Mesenchymal stem cell (in vitro differentiated cells and primary cell): Measurements from ENCODE around the gene SEMA4A.

Source experiments
- DNase-seq: peaks from one replicate; pipeline ENCODE4 v3.0.0-alpha.2; 2013
- H2AFZ ChIP-seq: one replicate; pipeline ENCODE4 v1.6.1; 2013; ENCODE audit warnings: low read depth, mild to moderate bottlenecking, control low read depth, inconsistent platforms, low read length, moderate library complexity
- H2AK5ac ChIP-seq: 2 replicates; pipeline ENCODE4 v1.6.1; 2013; ENCODE audit warnings: low read length, moderate library complexity, mild to moderate bottlenecking, inconsistent platforms; ENCODE audit not compliant: severe bottlenecking
- H2BK120ac ChIP-seq: one replicate; pipeline ENCODE4 v1.6.1; 2013; ENCODE audit warnings: low read depth, mild to moderate bottlenecking, inconsistent platforms, low read length, moderate library complexity
- H2BK12ac ChIP-seq, 2 experiments: one replicate each; pipeline ENCODE4 v1.6.1; 2013; ENCODE audit warnings: inconsistent platforms in 2 of 2, low read length in 2 of 2, mild to moderate bottlenecking in 2 of 2, moderate library complexity in 2 of 2, control low read depth in 1 of 2
- H2BK15ac ChIP-seq: one replicate; pipeline ENCODE4 v1.6.1; 2013; ENCODE audit warnings: mild to moderate bottlenecking, low read depth, inconsistent platforms; ENCODE audit not compliant: poor library complexity, severe bottlenecking
- H2BK5ac ChIP-seq: 2 replicates; pipeline ENCODE4 v1.6.1; 2013; ENCODE audit warnings: low read depth, mild to moderate bottlenecking, low read length, control low read depth, inconsistent platforms; ENCODE audit not compliant: poor library complexity, severe bottlenecking
- H3K14ac ChIP-seq, 2 experiments: one replicate each; pipeline ENCODE4 v1.6.1; 2013; ENCODE audit warnings: inconsistent platforms in 2 of 2, low read length in 2 of 2, control low read depth in 1 of 2, mild to moderate bottlenecking in 1 of 2, moderate library complexity in 1 of 2
- H3K18ac ChIP-seq, 2 experiments: one replicate each; pipeline ENCODE4 v1.6.1; 2013; ENCODE audit warnings: inconsistent platforms in 2 of 2, low read length in 2 of 2, control low read depth in 1 of 2, low read depth in 1 of 2, mild to moderate bottlenecking in 1 of 2
- H3K23ac ChIP-seq, 2 experiments: one replicate each; pipeline ENCODE4 v1.6.1; 2013; ENCODE audit warnings: inconsistent platforms in 2 of 2, low read length in 2 of 2, mild to moderate bottlenecking in 2 of 2, moderate library complexity in 2 of 2, control low read depth in 1 of 2
- H3K27ac ChIP-seq: 2 replicates; pipeline ENCODE4 v1.5.1; 2013; ENCODE audit warnings: mild to moderate bottlenecking, moderate library complexity, low read length, control low read depth, inconsistent platforms; ENCODE audit not compliant: poor library complexity, severe bottlenecking
- H3K27me3 ChIP-seq, 2 experiments: 2 replicates each; pipeline versions ENCODE4 v1.6.1 to v1.7.0; 2013; ENCODE audit warnings: low read length in 2 of 2, mild to moderate bottlenecking in 2 of 2, moderate library complexity in 2 of 2, control low read depth in 1 of 2, inconsistent platforms in 1 of 2; ENCODE audit not compliant: control insufficient read depth in 1 of 2, insufficient read depth in 1 of 2
- H3K36me3 ChIP-seq, 2 experiments: 2 replicates each; pipeline versions ENCODE4 v1.6.1 to v1.7.0; 2013; ENCODE audit warnings: low read length in 2 of 2, control low read depth in 1 of 2, inconsistent platforms in 1 of 2, low read depth in 1 of 2, mild to moderate bottlenecking in 1 of 2; ENCODE audit not compliant: insufficient read depth in 2 of 2, control insufficient read depth in 1 of 2
- H3K4ac ChIP-seq, 2 experiments: one replicate each; pipeline ENCODE4 v1.6.1; 2013; ENCODE audit warnings: inconsistent platforms in 2 of 2, low read length in 2 of 2, mild to moderate bottlenecking in 2 of 2, moderate library complexity in 2 of 2, control low read depth in 1 of 2, low read depth in 1 of 2
- H3K4me1 ChIP-seq: 2 replicates; pipeline ENCODE4 v1.6.1; 2013; ENCODE audit warnings: low read depth, low read length, control low read depth; ENCODE audit not compliant: control insufficient read depth, insufficient read depth
- H3K4me2 ChIP-seq: 2 replicates; pipeline ENCODE4 v1.6.1; 2013; ENCODE audit warnings: low read length, mild to moderate bottlenecking, inconsistent platforms; ENCODE audit not compliant: poor library complexity, severe bottlenecking
- H3K4me3 ChIP-seq, 2 experiments: 2 replicates each; pipeline versions ENCODE4 v1.5.1 to v1.7.0; 2013; ENCODE audit warnings: low read length in 2 of 2, mild to moderate bottlenecking in 2 of 2, control low read depth in 1 of 2, low read depth in 1 of 2; ENCODE audit not compliant: insufficient read depth in 1 of 2
- H3K79me1 ChIP-seq: replicated peaks from 2 replicates; pipeline ENCODE4 v1.6.1; 2013; ENCODE audit warnings: mild to moderate bottlenecking, control low read depth, low read length, inconsistent platforms; ENCODE audit not compliant: poor library complexity, severe bottlenecking
- H3K9ac ChIP-seq: 2 replicates; pipeline ENCODE4 v1.7.0; 2013; ENCODE audit warnings: mild to moderate bottlenecking, low read length, moderate library complexity
- H3K9me3 ChIP-seq: 2 replicates; pipeline ENCODE4 v1.7.0; 2013; ENCODE audit warnings: mild to moderate bottlenecking, low read length; ENCODE audit not compliant: control insufficient read depth
- H4K8ac ChIP-seq: one replicate; pipeline ENCODE4 v1.6.1; 2013; ENCODE audit warnings: inconsistent platforms, mild to moderate bottlenecking, low read length, moderate library complexity
- H4K91ac ChIP-seq: one replicate; pipeline ENCODE4 v1.6.1; 2013; ENCODE audit warnings: mild to moderate bottlenecking, low read length, inconsistent platforms
- WGBS: methylation state at CpG from one replicate; pipeline ENCODE4 v1.1.7; 2013; ENCODE audit warnings: mixed read lengths; 5-methylcytosine and 5-hydroxymethylcytosine counted together

SEMA4A gene

GRCh38 chr1:156167536-156167935 lies 14.2 kb downstream of the SEMA4A start:
- 84% methylated on average over 4 of the region's 5 CpGs for WGBS
- Histone ChIP-seq H3K27me3 (no peaks in the 10 kb centered on the region), H3K4me1 (peaks cover 3% of the 10 kb centered on the region), H3K4me2 (no peak overlapping the region), H2BK5ac (no peak overlapping the region), H3K18ac (no peak overlapping the region), H2BK15ac (no peak overlapping the region), H4K91ac (no peak overlapping the region), H3K9ac (no peak overlapping the region), H3K4me3 (no peak overlapping the region), H3K9me3 (no peaks in the 10 kb centered on the region), H2BK120ac (no peak overlapping the region), H3K14ac (no peak overlapping the region), H3K27ac (no peak overlapping the region), H2AK5ac (no peak overlapping the region), H3K79me1 (no peaks in the 10 kb centered on the region), H3K4ac (no peak overlapping the region), H2AFZ (no peak overlapping the region), H2BK12ac (no peak overlapping the region), H3K36me3 (no peaks in the 10 kb centered on the region), H3K23ac (no peak overlapping the region), H4K8ac (no peak overlapping the region)
- DNase-seq, result no peak

GRCh38 chr1:156172696-156173470 lies 19.5 kb downstream of the SEMA4A start:
- H3K23ac ChIP-seq, result no peak overlapping the region
- no peak overlapping the region for H3K27ac ChIP-seq
- H2BK15ac ChIP-seq, result no peak overlapping the region
- no peak for DNase-seq
- no peaks in the 10 kb centered on the region for H3K79me1 ChIP-seq
- no peak overlapping the region for H2BK120ac ChIP-seq
- H3K36me3 ChIP-seq, result no peaks in the 10 kb centered on the region
- H3K9me3 ChIP-seq, result no peaks in the 10 kb centered on the region
- H3K4me2 ChIP-seq, result no peak overlapping the region
- H2AFZ ChIP-seq, result no peak overlapping the region
- no peak overlapping the region for H2BK5ac ChIP-seq
- no peak overlapping the region for H2AK5ac ChIP-seq
- no peak overlapping the region for H3K18ac ChIP-seq
- no peak overlapping the region for H3K9ac ChIP-seq
- H3K14ac ChIP-seq, result no peak overlapping the region
- peaks cover 0 to 17% of the 10 kb centered on the region in 2 experiments for H3K27me3 ChIP-seq
- peaks cover 9% of the 10 kb centered on the region for H3K4me1 ChIP-seq
- no peak overlapping the region for H3K4me3 ChIP-seq
- WGBS, result 80% methylated on average over 8 of the region's 9 CpGs
- no peak overlapping the region for H4K8ac ChIP-seq
- no peak overlapping the region for H4K91ac ChIP-seq
- H3K4ac ChIP-seq, result no peak overlapping the region
- no peak overlapping the region for H2BK12ac ChIP-seq

- Histone ChIP-seq H3K36me3 (no peaks in the 10 kb centered on the region), H3K9me3 (no peaks in the 10 kb centered on the region), H3K18ac (no peak overlapping the region), H4K91ac (no peak overlapping the region), H4K8ac (no peak overlapping the region), H3K79me1 (no peaks in the 10 kb centered on the region), H3K4me3 (no peak overlapping the region), H3K9ac (no peak overlapping the region), H2BK5ac (no peak overlapping the region), H2AK5ac (no peak overlapping the region), H2AFZ (no peak overlapping the region), H3K14ac (no peak overlapping the region), H3K4me1 (peaks cover 17% of the 10 kb centered on the region), H3K27me3 (peaks cover 0 to 17% of the 10 kb centered on the region in 2 experiments), H3K23ac (no peak overlapping the region), H2BK12ac (no peak overlapping the region), H2BK120ac (no peak overlapping the region), H3K4ac (no peak overlapping the region), H2BK15ac (peak overlapping the region; percentile 13), H3K27ac (no peak overlapping the region), H3K4me2 (no peak overlapping the region)
- DNase-seq, result no peak
- WGBS, result 89% methylated on average over 12 of the region's 12 CpGs
These were observed 23.3 kb downstream of the SEMA4A start for GRCh38 chr1:156176610-156177210.

- peak overlapping the region; percentile 93 for H2AK5ac ChIP-seq
- no peaks in the 10 kb centered on the region for H3K36me3 ChIP-seq
- no peak overlapping the region for H3K14ac ChIP-seq
- no peaks in the 10 kb centered on the region for H3K9me3 ChIP-seq
- H3K4me1 ChIP-seq, result peaks cover 17% of the 10 kb centered on the region
- no peak overlapping the region for H2BK5ac ChIP-seq
- no peak overlapping the region for H4K91ac ChIP-seq
- peaks cover 0 to 17% of the 10 kb centered on the region in 2 experiments for H3K27me3 ChIP-seq
- H3K4me2 ChIP-seq, result no peak overlapping the region
- no peak for DNase-seq
- no peaks in the 10 kb centered on the region for H3K79me1 ChIP-seq
- H3K9ac ChIP-seq, result no peak overlapping the region
- no peak overlapping the region for H2BK120ac ChIP-seq
- no peak overlapping the region for H4K8ac ChIP-seq
- no peak overlapping the region for H3K4ac ChIP-seq
- no peak overlapping the region for H2AFZ ChIP-seq
- peak overlapping the region in 1 of 2 experiments; percentile 19 for H2BK12ac ChIP-seq
- H2BK15ac ChIP-seq, result no peak overlapping the region
- 93% methylated on average over 7 of the region's 7 CpGs for WGBS
- no peak overlapping the region for H3K4me3 ChIP-seq
- no peak overlapping the region for H3K23ac ChIP-seq
- H3K18ac ChIP-seq, result no peak overlapping the region
- H3K27ac ChIP-seq, result no peak overlapping the region
These were observed 24.7 kb downstream of the SEMA4A start for GRCh38 chr1:156177919-156178654.
